ENCODE measurements around the gene HPSE2. TPM values are rescaled to one million over a fixed set of nuclear protein-coding genes. Genes with fewer than 3 reads are reported as not detected.

Gene HPSE2
- total and polyA plus RNA-seq, 4 donors = 0.05 TPM; not detected in 3

GRCh38 chr10:98528166-98528804 lies 707.4 kb downstream of the HPSE2 start (continued):
- TF ChIP-seq, protein P1, sequence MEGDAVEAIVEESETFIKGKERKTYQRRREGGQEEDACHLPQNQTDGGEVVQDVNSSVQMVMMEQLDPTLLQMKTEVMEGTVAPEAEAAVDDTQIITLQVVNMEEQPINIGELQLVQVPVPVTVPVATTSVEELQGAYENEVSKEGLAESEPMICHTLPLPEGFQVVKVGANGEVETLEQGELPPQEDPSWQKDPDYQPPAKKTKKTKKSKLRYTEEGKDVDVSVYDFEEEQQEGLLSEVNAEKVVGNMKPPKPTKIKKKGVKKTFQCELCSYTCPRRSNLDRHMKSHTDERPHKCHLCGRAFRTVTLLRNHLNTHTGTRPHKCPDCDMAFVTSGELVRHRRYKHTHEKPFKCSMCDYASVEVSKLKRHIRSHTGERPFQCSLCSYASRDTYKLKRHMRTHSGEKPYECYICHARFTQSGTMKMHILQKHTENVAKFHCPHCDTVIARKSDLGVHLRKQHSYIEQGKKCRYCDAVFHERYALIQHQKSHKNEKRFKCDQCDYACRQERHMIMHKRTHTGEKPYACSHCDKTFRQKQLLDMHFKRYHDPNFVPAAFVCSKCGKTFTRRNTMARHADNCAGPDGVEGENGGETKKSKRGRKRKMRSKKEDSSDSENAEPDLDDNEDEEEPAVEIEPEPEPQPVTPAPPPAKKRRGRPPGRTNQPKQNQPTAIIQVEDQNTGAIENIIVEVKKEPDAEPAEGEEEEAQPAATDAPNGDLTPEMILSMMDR (IDR thresholded peaks at IDR 0.05; ENCODE audit: low read depth, low read length, missing input control) = no peak

DNA sequence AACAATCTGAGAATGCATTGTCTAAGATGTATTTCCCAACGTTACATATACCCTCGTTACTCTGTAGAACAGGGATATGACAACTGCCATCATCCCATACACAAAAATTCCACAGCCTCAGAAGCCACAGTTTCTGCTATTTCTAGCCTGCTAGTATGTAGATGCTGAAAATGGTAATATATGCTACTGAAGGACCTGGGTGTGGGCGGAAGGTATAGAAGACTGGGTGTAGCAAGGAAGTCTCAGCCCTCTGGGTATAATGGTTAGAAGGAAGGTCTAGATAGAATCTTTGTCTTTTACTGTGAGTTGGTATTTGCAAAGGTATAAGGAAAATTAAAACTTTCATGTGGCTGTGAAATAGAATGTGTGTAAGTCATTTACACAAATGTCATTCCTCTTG lies 709.7 kb downstream of the HPSE2 start:
- Histone ChIP-seq H3K36me3 (ENCODE audit: control insufficient read depth in 4 of 4, insufficient read depth in 3 of 4, low read depth in 1 of 4, low read length in 3 of 4) (no peaks in the 10 kb centered on the region), H3K9ac (ENCODE audit: low read depth in 1 of 2, low read length in 2 of 2) (no peak overlapping the region), H3K4me1 (ENCODE audit: control insufficient read depth in 4 of 4, insufficient read depth in 4 of 4, low read length in 3 of 4) (no peaks in the 10 kb centered on the region), H3K4me3 (ENCODE audit: low read depth in 1 of 3, low read length in 3 of 3) (no peak overlapping the region), H3K27ac (ENCODE audit: low read depth in 1 of 2, low read length in 2 of 2) (no peak overlapping the region), H3K9me3 (ENCODE audit: control insufficient read depth in 4 of 4, low read length in 3 of 4) (no peaks in the 10 kb centered on the region), H3K27me3 (ENCODE audit: control insufficient read depth in 4 of 4, insufficient read depth in 4 of 4, low read length in 3 of 4) (no peaks in the 10 kb centered on the region)
- DNase-seq (ENCODE audit: low spot score) = no peak
- 88% methylated on average over 3 of the region's 3 CpGs for WGBS
- TF ChIP-seq RAD21 (IDR thresholded peaks at IDR 0.05) = no peak
- no peak for TF ChIP-seq EGR1 (IDR thresholded peaks at IDR 0.05; ENCODE audit: low read depth in 2 of 2)
- TF ChIP-seq REST (IDR thresholded peaks at IDR 0.05) = no peak
- no peak for TF ChIP-seq SP1 (IDR thresholded peaks at IDR 0.05)
- TF ChIP-seq NR2F2 (IDR thresholded peaks at IDR 0.05) = no peak
- no peak for TF ChIP-seq GABPA (IDR thresholded peaks at IDR 0.05 in 1 of 2, conservative IDR thresholded peaks at IDR 0.05 in 1 of 2)
- no peak for TF ChIP-seq HNF4A (conservative IDR thresholded peaks at IDR 0.05)
- TF ChIP-seq, protein P2, sequence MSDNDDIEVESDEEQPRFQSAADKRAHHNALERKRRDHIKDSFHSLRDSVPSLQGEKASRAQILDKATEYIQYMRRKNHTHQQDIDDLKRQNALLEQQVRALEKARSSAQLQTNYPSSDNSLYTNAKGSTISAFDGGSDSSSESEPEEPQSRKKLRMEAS (IDR thresholded peaks at IDR 0.05) = no peak
- no peak for TF ChIP-seq FOXA2 (IDR thresholded peaks at IDR 0.05)
- TF ChIP-seq ATF3 (IDR thresholded peaks at IDR 0.05) = no peak
- no peak for TF ChIP-seq ZBTB33 (IDR thresholded peaks at IDR 0.05)
- no peak for TF ChIP-seq TAF1 (conservative IDR thresholded peaks at IDR 0.05)
